DOHH2 (cell line): Measurements from ENCODE around the gene CDC42EP3.

Source experiments
- EZH2phosphoT487 ChIP-seq: fragments of 200-600 bp; sonication (generic); IDR thresholded peaks from 2 replicates; pipeline ENCODE4 v1.6.1; 2017; ENCODE audit warnings: borderline replicate concordance, mild to moderate bottlenecking, antibody characterized with exemption, low read length, moderate library complexity, mixed read lengths
- TF ChIP-seq, protein P1 (sequence below): fragments of 200-600 bp; sonication (generic); IDR thresholded peaks from one replicate; pipeline ENCODE4 v1.5.1; 2014; ENCODE audit warnings: antibody characterized with exemption, mild to moderate bottlenecking, low read depth, low read length; ENCODE audit not compliant: poor library complexity, severe bottlenecking

DNA sequence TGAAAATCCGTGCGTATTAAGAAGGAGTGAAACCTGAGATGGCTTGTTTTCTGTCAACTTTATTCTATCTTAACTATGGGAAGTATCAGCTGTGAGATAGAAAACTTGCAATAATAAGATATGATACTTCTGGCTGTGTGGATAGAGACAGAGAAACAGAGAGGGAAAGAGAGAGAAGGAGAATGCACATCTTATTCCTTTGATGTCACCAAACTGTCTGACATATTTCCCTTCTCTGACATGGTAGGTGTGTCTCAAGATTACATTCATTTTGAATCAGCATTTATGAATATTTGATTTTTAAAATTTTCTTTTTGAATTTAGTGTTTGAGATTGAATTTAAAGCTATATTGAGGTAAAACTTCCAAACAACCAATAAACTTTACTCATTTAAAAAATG is 69.4 kb downstream of the CDC42EP3 start:
- TF ChIP-seq, protein P1, sequence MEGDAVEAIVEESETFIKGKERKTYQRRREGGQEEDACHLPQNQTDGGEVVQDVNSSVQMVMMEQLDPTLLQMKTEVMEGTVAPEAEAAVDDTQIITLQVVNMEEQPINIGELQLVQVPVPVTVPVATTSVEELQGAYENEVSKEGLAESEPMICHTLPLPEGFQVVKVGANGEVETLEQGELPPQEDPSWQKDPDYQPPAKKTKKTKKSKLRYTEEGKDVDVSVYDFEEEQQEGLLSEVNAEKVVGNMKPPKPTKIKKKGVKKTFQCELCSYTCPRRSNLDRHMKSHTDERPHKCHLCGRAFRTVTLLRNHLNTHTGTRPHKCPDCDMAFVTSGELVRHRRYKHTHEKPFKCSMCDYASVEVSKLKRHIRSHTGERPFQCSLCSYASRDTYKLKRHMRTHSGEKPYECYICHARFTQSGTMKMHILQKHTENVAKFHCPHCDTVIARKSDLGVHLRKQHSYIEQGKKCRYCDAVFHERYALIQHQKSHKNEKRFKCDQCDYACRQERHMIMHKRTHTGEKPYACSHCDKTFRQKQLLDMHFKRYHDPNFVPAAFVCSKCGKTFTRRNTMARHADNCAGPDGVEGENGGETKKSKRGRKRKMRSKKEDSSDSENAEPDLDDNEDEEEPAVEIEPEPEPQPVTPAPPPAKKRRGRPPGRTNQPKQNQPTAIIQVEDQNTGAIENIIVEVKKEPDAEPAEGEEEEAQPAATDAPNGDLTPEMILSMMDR: no peak
- TF ChIP-seq EZH2phosphoT487: no peak
